GM12878 (cell line): ENCODE measurements around the gene TET1. TPM values are rescaled to one million over a fixed set of nuclear protein-coding genes. Genes with fewer than 3 reads are reported as not detected.

Experiments used
- ATAC-seq: fragments of 200-7000 bp; cut with Tn5 transposase; 3 replicates; pipeline ENCODE4 v1.9.1; 2020; ENCODE audit warnings: mild to moderate bottlenecking, moderate library complexity
- BruUV-seq: library from RNA; stranded (reverse); fragments of 400-500 nt; replicated peaks from 2 replicates; lab custom pipeline; 2021; lab: Mats Ljungman, UMichigan
- CTCF ChIA-PET: fragments of 300-600 bp; sonication (Branson Sonifier 250); formaldehyde crosslinking; extraction: SDS; loops from one replicate; lab custom pipeline; 2021; ENCODE audit warnings: inconsistent platforms; lab: Yijun Ruan, JAX
- POLR2A ChIA-PET: fragments of 350-600 bp; formaldehyde crosslinking; extraction: SDS; loops from one replicate; lab custom pipeline; 2021; ENCODE audit warnings: inconsistent platforms; lab: Charles Lee
- RAD21 ChIA-PET: fragments of 300-600 bp; sonication (Branson Sonifier 250); formaldehyde crosslinking; loops from one replicate; lab custom pipeline; 2023; ENCODE audit warnings: antibody characterized with exemption; ENCODE audit not compliant: unreplicated experiment; lab: Charles Lee
- SMC1A ChIA-PET: fragments of 300-600 bp; sonication (Branson Sonifier 250); formaldehyde crosslinking; loops from one replicate; lab custom pipeline; 2023; ENCODE audit not compliant: unreplicated experiment, uncharacterized antibody; lab: Charles Lee
- DNase-seq: peaks from one replicate; pipeline ENCODE4 v3.0.0-alpha.2; 2011; ENCODE audit warnings: low read depth, low spot score
- FAIRE-seq: peaks from 3 replicates; lab custom pipeline; 2011; peaks lifted over from hg19 to GRCh38; lab: Jason Lieb, UNC
- H2AFZ ChIP-seq: 2 replicates; pipeline ENCODE4 v1.6.0; 2011; ENCODE audit warnings: low read depth, low read length, control low read depth; ENCODE audit not compliant: control insufficient read depth
- H3K27ac ChIP-seq: 2 replicates; pipeline ENCODE4 v1.5.1; 2011; ENCODE audit warnings: control low read depth; ENCODE audit not compliant: control insufficient read depth, insufficient read depth
- H3K27me3 ChIP-seq, 2 experiments: replicated peaks in 1 of 2; 2 replicates each; pipeline versions ENCODE4 v1.6.0 to v1.6.1; 2011; ENCODE audit warnings: low read length in 1 of 2; ENCODE audit not compliant: control insufficient read depth in 2 of 2, insufficient read depth in 2 of 2
- H3K36me3 ChIP-seq, 2 experiments: 2 replicates each; pipeline ENCODE4 v1.5.1; 2011; ENCODE audit warnings: low read length in 1 of 2; ENCODE audit not compliant: control insufficient read depth in 2 of 2, insufficient read depth in 2 of 2
- H3K4me1 ChIP-seq: 2 replicates; pipeline ENCODE4 v1.6.1; 2011; ENCODE audit warnings: mild to moderate bottlenecking, low read length, moderate library complexity, mixed read lengths; ENCODE audit not compliant: control insufficient read depth, insufficient read depth
- H3K4me2 ChIP-seq: 2 replicates; pipeline ENCODE4 v1.6.0; 2011; ENCODE audit warnings: control low read depth; ENCODE audit not compliant: control insufficient read depth, insufficient read depth
- H3K4me3 ChIP-seq: fragments of 200-600 bp; sonication (generic); 2 replicates; pipeline ENCODE4 v1.5.1; 2016
- H3K79me2 ChIP-seq: 2 replicates; pipeline ENCODE4 v1.6.0; 2011; ENCODE audit warnings: low read length; ENCODE audit not compliant: control insufficient read depth, insufficient read depth
- H3K9ac ChIP-seq: 2 replicates; pipeline ENCODE4 v1.8.0; 2011; ENCODE audit warnings: low read length, control low read depth, mixed read lengths; ENCODE audit not compliant: control insufficient read depth, insufficient read depth
- H3K9me3 ChIP-seq: replicated peaks from 3 replicates; pipeline ENCODE4 v1.5.1; 2011; ENCODE audit warnings: mild to moderate bottlenecking, low read length; ENCODE audit not compliant: control insufficient read depth, insufficient read depth
- H4K20me1 ChIP-seq: 2 replicates; pipeline ENCODE4 v1.6.0; 2011; ENCODE audit not compliant: control insufficient read depth, insufficient read depth
- KDM1A ChIP-seq: fragments of 200-600 bp; sonication (generic); IDR thresholded peaks from 2 replicates; pipeline ENCODE4 v1.6.1; 2016; ENCODE audit warnings: borderline replicate concordance
- NFYB ChIP-seq: IDR thresholded peaks from 2 replicates; pipeline ENCODE4 v1.6.1; 2011; ENCODE audit warnings: low read depth, mild to moderate bottlenecking, low read length, improper control_type of control experiment, moderate library complexity; ENCODE audit not compliant: insufficient read depth
- RCOR1 ChIP-seq: conservative IDR thresholded peaks from 2 replicates; pipeline ENCODE4 v1.6.1; 2012; ENCODE audit warnings: low read depth, low read length, improper control_type of control experiment
- SIN3A ChIP-seq: IDR thresholded peaks from 2 replicates; pipeline ENCODE4 v1.6.1; 2012; ENCODE audit warnings: low read depth, low read length, improper control_type of control experiment
- SP1 ChIP-seq: IDR thresholded peaks from one replicate; pipeline ENCODE4 v1.6.1; 2011; ENCODE audit warnings: low read depth, low read length
- TCF7 ChIP-seq: IDR thresholded peaks from 2 replicates; pipeline ENCODE4 v1.6.1; 2014; ENCODE audit warnings: antibody characterized with exemption, borderline replicate concordance
- ZNF207 ChIP-seq: fragments of 450-650 bp; IDR thresholded peaks from 2 replicates; pipeline ENCODE4 v1.6.1; 2014; ENCODE audit warnings: antibody characterized with exemption, mild to moderate bottlenecking, borderline replicate concordance
- WGBS: methylation state at CpG from one replicate; pipeline ENCODE4 v1.1.6; 2016; ENCODE audit warnings: low lambda C conversion rate; ENCODE audit not compliant: insufficient replicate concordance, insufficient coverage; ENCODE audit errors: missing lambda C conversion rate; 5-methylcytosine and 5-hydroxymethylcytosine counted together
- in situ Hi-C: fragments of 300-500 bp; cut with MboI; formaldehyde crosslinking; loops from 9 replicates; pipeline ENCODE4 v1.14.3; 2018; ENCODE audit warnings: mixed read lengths
- intact Hi-C: fragments of 100-400 bp; cut with micrococcal nuclease; formaldehyde crosslinking; loops from one replicate; pipeline ENCODE4 v1.14.2; 2022; ENCODE audit not compliant: unreplicated experiment
- polyA plus RNA-seq, 11 experiments: library from polyadenylated mRNA; depleted of rRNA in 4 of 11; unstranded in 6 of 11; stranded (reverse) in 5 of 11; fragments of >200 nt; fragmentation: Nextera tagmentation in 4 of 11; fragmentation: Illumina TruSeq in 1 of 11; extraction: Ambion mirVana in 4 of 11; extraction: Trizol in 1 of 11; gene quantifications; 1 replicate in 1 of 11; 2 replicates in 10 of 11; pipeline versions ENCODE4 v1.2.1 to v1.2.3, GENCODE V29; 2011 to 2016; ENCODE audit warnings: inconsistent platforms in 2 of 11, missing spikeins in 2 of 11, low read depth in 1 of 11
- total RNA-seq, 4 experiments: library from RNA; depleted of rRNA in 3 of 4; stranded (reverse); fragments of >200 nt in 3 of 4; fragmentation: Illumina TruSeq in 1 of 4; extraction: Trizol in 1 of 4; gene quantifications; 2 replicates each; pipeline versions ENCODE4 v1.2.1 to v1.2.3, GENCODE V29; 2013 to 2021
- TF ChIP-seq, protein P1 (sequence below): fragments of 450-650 bp; IDR thresholded peaks from 2 replicates; pipeline ENCODE4 v1.6.1; 2016; ENCODE audit warnings: mild to moderate bottlenecking
- TF ChIP-seq, protein P2 (sequence below): fragments of 450-650 bp; IDR thresholded peaks from 2 replicates; pipeline ENCODE4 v1.6.1; 2017; ENCODE audit warnings: antibody characterized with exemption, mild to moderate bottlenecking, moderate library complexity
- TF ChIP-seq, protein P3 (sequence below): IDR thresholded peaks from 2 replicates; pipeline ENCODE4 v1.6.1; 2011; ENCODE audit warnings: mild to moderate bottlenecking, low read depth, low read length, moderate library complexity; ENCODE audit not compliant: insufficient replicate concordance

The TET1 gene
- total and polyA plus RNA-seq, 10 of the 15 experiments (the other 5 are each of a cell fraction or from before 2014, with no cell fraction given) = 0.22 to 1.4 (median 0.60) TPM

DNA sequence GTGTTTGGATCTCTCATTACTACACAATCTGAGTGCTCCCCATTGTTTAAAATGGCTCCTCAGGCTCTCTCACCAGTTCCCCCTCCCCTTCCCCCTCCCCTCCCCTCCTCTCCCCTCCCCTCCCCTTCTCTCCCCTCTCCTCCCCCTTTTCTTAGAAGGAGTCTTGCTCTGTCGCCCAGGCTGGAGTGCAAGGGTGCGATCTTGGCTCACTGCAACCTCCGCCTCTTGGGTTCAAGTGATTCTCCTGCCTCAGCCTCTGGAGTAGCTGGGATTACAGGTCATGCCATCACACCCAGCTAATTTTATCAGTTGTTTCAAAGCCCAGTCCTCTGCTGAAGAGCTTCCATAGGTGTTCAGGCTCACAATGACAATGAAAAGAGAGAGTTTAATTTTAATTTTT lies 157.3 kb downstream of the TET1 start:
- Histone ChIP-seq H3K79me2 (peaks cover 14% of the 10 kb centered on the region), H3K36me3 (no peaks in the 10 kb centered on the region), H2AFZ (no peak overlapping the region), H3K4me2 (no peak overlapping the region), H3K9ac (no peak overlapping the region), H3K4me3 (no peak overlapping the region), H3K9me3 (no peaks in the 10 kb centered on the region), H3K4me1 (no peaks in the 10 kb centered on the region), H3K27me3 (no peaks in the 10 kb centered on the region), H4K20me1 (no peaks in the 10 kb centered on the region), H3K27ac (no peak overlapping the region)
- no peak for DNase-seq
- WGBS = 100% methylated on average over 2 of the region's 3 CpGs
- intact Hi-C loops (no loop called here), in situ Hi-C loops (no loop called here)
- no TSS peak for BruUV-seq
- CTCF ChIA-PET = no interaction called here
- no peak for TF ChIP-seq TCF7
- no peak for TF ChIP-seq RCOR1
- TF ChIP-seq SP1 = no peak
- no peak for TF ChIP-seq NFYB
- no peak for TF ChIP-seq KDM1A
- TF ChIP-seq, protein P1, sequence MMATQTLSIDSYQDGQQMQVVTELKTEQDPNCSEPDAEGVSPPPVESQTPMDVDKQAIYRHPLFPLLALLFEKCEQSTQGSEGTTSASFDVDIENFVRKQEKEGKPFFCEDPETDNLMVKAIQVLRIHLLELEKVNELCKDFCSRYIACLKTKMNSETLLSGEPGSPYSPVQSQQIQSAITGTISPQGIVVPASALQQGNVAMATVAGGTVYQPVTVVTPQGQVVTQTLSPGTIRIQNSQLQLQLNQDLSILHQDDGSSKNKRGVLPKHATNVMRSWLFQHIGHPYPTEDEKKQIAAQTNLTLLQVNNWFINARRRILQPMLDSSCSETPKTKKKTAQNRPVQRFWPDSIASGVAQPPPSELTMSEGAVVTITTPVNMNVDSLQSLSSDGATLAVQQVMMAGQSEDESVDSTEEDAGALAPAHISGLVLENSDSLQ = no peak
- TF ChIP-seq SIN3A = no peak
- TF ChIP-seq, protein P2, sequence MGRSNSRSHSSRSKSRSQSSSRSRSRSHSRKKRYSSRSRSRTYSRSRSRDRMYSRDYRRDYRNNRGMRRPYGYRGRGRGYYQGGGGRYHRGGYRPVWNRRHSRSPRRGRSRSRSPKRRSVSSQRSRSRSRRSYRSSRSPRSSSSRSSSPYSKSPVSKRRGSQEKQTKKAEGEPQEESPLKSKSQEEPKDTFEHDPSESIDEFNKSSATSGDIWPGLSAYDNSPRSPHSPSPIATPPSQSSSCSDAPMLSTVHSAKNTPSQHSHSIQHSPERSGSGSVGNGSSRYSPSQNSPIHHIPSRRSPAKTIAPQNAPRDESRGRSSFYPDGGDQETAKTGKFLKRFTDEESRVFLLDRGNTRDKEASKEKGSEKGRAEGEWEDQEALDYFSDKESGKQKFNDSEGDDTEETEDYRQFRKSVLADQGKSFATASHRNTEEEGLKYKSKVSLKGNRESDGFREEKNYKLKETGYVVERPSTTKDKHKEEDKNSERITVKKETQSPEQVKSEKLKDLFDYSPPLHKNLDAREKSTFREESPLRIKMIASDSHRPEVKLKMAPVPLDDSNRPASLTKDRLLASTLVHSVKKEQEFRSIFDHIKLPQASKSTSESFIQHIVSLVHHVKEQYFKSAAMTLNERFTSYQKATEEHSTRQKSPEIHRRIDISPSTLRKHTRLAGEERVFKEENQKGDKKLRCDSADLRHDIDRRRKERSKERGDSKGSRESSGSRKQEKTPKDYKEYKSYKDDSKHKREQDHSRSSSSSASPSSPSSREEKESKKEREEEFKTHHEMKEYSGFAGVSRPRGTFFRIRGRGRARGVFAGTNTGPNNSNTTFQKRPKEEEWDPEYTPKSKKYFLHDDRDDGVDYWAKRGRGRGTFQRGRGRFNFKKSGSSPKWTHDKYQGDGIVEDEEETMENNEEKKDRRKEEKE = no peak
- TF ChIP-seq, protein P3, sequence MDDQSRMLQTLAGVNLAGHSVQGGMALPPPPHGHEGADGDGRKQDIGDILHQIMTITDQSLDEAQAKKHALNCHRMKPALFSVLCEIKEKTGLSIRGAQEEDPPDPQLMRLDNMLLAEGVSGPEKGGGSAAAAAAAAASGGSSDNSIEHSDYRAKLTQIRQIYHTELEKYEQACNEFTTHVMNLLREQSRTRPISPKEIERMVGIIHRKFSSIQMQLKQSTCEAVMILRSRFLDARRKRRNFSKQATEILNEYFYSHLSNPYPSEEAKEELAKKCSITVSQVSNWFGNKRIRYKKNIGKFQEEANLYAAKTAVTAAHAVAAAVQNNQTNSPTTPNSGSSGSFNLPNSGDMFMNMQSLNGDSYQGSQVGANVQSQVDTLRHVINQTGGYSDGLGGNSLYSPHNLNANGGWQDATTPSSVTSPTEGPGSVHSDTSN = no peak
- no peak for TF ChIP-seq ZNF207
- no peak for FAIRE-seq
- no peak for ATAC-seq
- POLR2A ChIA-PET = no interaction called here
- SMC1A ChIA-PET = interaction anchor here (0.6 kb wide), 1 partner anchor 42 kb away, joined by 3 read pairs; no protein-coding TSS in a partner anchor
- RAD21 ChIA-PET = no interaction called here
